HG03354 (cell line): ENCODE measurements around the gene TIMD4.
"Not testable (repeated sequence)": the region's sequence is repeated elsewhere in the genome, so short reads cannot be mapped to it uniquely, and the experiment has no call there.

Experiments used
- ATAC-seq: cut with Tn5 transposase; IDR thresholded peaks from one replicate; pipeline ENCODE4 v1.9.1; 2021; ENCODE audit warnings: mild to moderate bottlenecking; ENCODE audit not compliant: unreplicated experiment, poor library complexity, severe bottlenecking

The TIMD4 gene

DNA sequence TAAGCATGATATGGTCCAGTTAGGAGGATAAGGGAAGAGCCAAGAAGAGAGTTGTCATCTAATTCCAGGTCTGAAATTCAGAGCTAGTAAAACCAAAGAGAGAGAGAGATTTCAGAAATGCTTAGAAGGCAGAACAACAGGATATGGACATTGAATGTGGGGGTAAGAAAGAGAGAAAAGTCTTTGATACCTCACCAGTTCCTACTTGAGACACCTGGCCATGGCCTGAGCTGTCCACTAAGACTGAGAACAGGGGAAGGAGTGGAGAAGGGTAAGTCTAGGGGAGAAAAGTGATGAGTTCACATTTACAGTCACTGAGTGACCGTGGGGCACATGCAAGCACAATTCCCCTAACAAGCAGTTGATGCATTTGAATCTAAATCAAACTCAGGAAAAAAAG lies 35.5 kb downstream of the TIMD4 start:
- ATAC-seq, result no peak

DNA sequence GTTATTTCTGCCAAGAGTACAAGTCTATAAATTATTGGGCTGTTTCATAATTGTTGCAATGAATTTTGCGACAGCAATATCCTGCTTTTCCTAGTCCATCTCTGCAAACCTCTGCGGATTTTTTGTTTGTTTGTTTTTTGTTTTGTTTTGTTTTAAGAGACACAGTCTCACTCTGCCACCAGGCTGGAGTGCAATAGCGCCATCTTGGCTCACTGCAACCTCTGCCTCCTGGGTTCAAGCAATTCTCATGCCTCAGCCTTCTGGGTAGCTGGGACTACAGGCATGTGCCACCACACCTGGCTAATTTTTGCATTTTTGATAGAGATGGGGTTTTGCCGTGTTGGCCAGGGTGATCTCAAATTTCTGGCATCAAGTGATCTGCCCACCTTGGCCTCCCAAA lies 37.3 kb downstream of the TIMD4 start:
- not testable (repeated sequence) for ATAC-seq

DNA sequence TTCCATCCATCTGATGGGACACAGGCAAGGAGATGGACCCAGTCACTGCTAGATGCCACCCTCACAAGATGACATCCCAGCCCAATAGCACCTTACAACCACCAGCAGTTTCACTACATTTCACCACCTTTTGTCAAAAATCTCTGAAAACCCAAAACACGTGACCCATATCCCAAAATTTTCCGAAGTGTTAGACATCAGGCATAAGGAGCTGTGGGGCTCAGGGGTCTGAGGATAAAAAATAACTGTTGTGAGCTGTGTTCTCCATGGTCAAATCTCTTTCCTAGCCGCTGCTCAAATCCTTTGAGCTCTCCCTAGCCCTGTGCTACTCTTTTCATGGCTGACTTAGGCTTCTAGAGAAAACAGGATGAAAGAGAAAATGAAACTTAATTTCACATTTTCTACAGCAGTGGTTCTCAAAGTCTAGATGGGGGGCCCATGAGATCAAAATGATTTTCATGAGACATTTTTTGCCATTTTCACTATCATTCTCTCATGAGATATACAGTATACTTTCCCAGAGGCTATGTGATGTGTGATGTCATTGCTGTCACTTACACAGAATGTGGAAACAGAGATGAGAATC lies 40.7 kb downstream of the TIMD4 start:
- peak; percentile 57 for ATAC-seq

DNA sequence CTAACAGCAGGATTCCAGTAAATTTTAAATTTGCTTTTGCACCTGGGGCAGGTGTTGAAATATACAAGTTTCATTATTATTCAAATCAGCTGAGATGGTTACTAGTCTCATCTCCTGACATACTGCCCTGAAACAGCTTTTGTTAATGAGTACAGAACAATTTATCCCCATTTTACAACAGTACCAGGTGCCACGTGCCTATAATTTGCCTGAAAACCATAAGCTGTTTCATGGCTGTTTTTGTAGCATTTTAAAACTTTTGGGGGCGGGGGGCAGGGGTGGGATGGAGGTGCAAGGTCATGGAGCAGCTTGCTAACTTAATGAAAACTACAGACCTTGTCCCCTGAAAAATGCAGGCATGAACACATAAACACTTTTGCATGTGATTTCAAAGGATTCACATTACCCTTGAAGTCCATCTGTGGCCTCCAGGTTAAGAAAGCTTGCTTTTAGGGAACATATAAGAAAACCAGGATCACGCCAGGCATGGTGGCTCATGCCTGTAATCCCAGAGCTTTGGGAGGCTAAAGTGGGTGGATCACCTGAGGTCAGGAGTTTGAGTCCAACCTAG lies 42.1 kb downstream of the TIMD4 start:
- peak; percentile 72 for ATAC-seq

DNA sequence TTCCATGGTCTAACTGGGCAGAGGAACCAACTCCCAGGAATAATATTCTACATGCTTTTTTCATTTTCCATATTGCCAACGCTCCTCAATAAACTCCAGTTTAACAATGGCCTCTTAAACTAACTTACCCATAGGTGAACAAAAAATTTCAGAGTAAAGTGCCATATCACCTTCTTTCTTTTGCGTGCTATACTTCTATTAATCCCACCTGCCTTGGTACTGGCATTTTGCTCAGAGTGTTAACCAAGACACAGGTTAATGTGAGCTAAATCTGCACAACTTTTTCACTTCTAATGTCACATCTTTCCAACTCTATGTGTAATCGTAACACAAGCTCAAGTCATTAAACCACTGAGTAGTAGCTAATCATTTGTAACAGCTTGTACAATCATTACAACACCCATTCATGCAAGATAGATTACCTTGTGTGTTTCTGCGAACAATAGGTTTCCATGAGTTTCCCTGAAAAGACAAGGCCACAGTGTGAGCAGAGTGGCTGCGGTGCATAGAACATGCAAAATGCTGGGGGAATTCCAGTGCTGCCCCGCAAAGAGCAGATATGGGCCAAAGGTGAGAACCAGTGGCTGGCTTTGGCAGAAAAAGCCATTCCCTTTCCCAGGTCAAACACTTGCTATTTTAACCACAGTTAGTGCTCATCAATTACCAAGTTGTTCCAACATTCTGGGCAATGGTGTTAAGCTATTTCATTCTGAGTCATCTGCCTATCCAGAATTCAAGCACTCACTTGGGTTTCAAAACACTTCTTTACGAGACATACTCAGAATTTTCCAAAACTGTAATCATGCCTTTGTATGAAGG lies 42.8 kb downstream of the TIMD4 start:
- peak; percentile 67 for ATAC-seq

DNA sequence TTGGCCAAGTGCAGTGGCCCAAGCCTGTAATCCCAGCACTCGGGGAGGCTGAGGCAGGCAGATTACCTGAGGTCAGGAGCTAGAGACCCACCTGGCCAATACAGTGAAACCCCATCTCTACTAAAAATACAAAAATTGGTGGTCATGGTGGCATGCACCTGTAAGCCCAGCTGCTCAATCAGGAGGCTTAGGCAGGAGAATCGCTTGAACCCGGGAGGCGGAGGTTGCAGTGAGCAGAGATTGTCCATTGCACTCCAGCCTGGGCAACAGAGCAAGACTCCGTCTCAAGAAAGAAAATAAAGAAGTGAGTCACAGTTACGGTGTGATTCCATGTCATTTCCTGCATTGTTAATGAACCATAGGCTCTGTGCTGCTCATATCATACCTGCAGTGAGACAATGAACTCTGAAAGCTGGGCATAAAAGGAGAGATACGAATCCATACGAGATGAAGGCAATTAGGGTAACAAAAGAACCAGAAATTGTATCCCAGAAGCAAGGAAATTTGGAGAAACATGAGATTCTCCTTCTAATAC lies 44.6 kb downstream of the TIMD4 start:
- no peak for ATAC-seq

DNA sequence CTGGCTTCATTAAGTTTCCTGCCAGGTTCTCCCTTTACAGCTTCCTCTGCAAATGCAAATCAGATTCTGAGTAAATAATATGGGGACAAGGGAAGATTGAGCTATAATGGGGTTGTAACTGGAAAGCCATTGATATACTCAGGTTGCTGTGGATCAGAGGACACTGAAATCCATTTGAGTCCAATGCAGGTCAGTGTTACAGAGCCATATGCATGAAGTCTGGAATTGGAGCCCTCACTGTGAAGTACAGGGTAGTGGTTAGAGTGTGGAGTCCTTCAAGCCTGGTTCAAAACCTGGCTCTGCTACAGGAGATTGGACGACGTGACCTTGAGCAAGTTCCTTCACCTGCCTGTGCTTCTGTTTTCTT lies 48.7 kb downstream of the TIMD4 start:
- no peak for ATAC-seq

DNA sequence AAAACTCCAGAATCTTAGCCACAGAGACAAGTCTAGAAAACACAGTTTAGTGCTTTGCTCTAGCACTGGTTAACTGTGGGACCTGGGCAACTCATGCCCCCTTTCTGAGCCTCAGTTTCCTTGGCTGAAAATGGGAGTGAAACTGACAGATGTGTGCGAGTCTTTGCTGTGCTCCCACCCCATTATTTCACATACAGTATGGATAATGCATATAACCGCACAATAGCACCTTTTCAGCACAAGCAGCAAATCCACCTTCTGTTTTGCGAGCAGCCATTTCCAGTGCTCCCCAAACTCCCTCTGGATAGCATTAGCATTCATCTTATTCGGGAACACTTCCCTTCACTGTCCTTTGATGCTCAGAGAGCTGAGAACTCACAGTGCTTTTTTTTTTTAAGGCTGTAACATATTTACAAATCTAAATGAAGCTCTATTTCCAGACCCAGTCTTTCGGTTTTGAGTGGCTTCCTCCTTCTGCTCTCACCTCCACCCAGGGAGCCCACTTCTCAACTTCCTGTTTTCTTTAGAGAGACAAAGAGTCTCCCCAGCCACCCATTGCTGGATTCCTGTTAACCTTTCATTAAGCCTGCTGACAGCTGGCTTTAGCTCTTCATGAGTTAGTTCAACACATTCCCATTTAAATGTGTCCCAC lies 49.2 kb downstream of the TIMD4 start:
- ATAC-seq, result peak; percentile 94

DNA sequence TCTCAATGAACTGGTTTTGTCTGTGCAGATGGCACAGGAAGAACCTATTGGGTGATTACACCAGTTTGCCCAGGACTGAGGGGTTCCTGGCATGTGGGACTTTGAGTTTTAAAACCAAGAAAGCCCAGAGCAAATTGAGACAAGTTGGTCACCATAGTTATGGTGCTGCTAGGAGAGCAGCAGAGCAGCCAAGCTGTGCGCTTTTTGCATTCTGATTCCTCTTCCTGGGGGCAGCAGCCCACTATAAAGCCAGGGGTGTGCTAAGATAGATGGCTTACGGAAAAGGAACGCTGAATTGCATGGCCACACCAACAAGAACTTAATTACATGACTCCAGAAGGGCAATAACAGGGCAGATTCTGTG lies 49.7 kb downstream of the TIMD4 start:
- ATAC-seq, result peak; percentile 2

DNA sequence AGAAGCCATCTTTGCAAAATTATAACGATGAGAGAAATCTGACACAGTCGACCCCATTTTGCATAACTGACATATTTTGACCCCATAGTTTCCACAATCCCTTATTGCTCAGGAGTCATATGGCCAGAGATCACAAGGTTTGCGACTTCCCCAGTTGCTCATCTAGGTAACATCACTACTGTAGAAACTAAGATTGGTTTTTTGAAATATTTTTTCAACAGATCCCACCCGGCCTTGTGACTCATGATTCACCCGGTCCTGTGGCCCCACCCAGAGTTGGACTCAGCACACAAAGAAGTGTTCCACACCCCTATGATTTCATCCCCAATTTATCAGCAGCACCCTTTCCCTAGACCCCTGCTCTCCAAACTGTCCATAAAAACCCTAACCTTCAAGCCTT lies 50.2 kb downstream of the TIMD4 start:
- ATAC-seq, result no peak

DNA sequence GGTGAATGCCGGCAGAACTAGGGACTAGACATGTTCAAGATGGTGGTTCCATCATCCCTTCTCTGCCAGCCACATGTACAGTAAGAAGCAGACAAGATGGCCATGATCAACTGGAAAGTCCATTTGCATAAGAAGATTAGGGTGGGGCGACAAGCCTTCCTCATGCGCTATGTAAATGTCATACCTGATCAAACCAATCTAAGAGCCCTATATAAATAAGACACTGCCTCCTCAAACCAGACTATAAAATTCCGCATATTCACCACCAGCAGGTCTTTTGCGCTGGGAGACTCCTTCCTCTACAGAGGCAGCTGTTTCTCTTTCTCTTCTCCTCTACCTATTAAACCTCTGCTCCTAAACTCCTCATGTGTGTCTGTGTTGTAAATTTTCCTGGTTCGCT lies 53.8 kb downstream of the TIMD4 start:
- ATAC-seq, result no peak

DNA sequence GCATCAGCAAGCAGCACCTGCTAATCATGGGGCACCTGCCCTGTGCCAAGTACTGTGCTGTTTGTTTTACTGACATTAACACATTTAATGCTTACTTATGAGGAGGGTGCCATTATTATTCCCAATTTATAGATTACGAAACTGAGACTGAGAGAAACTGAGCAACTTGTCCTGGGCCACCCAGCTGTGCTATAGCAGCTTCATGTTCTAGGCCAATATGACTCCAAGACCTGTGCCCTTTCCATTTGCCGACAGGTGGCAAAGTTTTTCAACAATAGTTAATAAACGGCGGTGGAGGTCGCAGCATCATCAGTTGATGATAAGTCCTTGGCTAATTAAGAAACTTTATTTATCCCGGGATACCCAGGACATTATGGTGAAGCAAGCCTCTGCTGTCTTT lies 55.4 kb downstream of the TIMD4 start:
- ATAC-seq, result no peak

DNA sequence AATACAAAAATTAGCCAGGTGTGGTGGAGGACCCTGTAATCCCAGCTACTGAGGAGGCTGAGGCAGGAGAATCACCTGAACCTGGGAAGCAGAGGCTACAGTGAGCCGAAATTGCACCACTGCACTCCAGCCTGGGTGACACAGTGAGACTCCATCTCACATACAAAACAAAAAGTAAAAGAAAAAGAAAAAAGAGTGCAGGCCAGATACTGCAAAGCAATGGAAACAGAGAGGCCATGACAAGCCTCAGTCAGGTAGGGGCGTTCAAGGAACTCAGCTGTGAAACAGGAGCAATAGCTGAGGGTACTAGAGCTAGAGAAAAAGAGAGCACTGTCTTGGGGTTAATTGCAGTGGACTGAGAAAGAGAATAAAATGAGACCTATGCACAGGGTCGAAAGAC lies 56.2 kb downstream of the TIMD4 start:
- no peak for ATAC-seq

DNA sequence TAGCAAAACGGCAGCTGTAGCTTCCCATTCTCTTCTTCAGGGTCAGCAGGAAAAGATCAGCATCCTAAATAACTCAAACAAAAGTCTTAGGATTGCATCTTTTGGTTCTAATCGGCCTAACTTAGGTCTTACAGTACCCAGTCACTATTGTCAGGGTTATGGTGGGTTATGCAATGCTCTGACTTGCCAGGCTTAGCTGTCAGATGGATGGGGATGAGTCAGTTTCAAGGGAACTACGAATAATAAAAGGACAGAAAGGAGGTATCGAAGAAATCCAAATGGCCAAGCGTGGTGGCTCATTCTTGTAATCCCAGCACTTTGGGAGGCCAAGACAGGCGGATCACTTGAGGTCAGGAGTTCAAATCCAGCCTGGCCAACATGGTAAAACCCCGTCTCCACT lies 66.5 kb downstream of the TIMD4 start:
- no peak for ATAC-seq

DNA sequence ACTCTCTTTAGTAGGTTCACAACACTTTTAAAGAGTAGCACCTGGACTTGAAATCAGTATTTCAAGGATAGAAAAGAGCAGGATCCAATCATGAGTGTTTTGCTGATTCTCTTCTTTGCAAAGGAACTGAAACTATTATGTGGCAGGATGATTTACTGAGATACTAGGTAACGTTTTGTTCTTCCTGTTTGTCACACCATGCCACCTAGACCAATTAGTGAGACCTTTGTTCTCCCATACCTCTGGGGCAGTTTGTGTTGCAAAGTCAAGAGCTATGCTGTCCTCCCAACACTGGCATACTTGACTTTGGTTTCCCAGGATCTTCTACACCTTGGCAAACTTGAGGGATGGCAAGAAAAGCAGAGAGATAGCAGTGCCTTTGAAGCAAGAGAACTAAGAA lies 69.5 kb downstream of the TIMD4 start:
- peak; percentile 81 for ATAC-seq

DNA sequence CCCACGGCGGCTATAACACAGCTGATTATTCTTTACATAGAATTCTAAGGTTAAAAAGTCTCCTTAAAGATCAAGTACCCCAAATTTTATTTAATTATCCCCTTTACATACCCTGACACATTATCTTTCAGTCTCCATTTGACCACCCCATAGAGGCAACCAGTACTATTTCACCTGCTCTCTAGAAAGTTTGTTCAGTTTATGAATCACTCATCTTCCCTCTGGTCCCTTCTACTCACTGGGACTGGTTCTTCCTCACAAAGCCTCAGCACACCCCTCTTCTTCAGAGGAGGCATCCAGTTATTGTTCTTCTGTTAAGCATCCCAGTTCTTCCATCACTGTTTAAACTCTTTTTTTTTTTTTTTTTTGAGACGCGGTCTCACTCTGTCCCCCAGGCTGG lies 70.2 kb downstream of the TIMD4 start:
- no peak for ATAC-seq

DNA sequence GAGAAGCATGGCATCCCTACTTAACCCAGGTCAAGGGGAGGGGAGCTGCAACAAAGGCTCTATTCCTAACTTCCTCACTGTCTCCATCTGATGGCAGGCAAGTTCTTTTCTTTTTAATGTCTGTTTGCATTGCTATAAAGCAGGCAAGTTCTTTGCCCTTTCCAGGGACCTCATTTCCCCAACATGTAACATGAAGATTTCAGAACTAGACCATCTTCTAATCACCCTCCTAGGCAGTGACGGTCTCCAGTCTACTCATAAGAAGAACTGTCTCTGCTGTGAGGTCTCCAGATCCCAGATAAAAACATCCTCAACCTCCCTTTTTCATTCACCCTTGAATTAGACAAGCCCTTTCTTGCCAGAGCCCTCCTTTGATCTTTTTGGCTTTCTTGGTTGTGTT lies 70.8 kb downstream of the TIMD4 start:
- no peak for ATAC-seq

DNA sequence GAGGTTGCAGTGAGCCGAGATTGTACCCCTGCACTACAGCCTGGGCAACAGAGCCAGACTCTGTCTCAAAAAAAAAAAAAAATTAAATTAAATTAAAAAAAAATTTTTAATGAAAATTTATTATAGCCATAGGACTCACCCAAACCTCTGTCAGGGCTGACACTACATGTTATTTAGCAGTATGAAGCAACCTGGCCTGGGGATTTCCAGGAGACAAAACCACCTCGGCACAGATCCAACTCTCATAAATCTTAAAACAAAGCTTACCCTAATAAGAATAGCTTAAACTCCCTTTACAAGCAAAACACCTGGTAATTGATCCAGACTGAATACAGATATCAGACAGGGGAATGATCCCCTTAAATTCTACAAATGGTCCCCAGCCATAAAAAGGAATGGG lies 74.5 kb downstream of the TIMD4 start:
- ATAC-seq, result no peak

DNA sequence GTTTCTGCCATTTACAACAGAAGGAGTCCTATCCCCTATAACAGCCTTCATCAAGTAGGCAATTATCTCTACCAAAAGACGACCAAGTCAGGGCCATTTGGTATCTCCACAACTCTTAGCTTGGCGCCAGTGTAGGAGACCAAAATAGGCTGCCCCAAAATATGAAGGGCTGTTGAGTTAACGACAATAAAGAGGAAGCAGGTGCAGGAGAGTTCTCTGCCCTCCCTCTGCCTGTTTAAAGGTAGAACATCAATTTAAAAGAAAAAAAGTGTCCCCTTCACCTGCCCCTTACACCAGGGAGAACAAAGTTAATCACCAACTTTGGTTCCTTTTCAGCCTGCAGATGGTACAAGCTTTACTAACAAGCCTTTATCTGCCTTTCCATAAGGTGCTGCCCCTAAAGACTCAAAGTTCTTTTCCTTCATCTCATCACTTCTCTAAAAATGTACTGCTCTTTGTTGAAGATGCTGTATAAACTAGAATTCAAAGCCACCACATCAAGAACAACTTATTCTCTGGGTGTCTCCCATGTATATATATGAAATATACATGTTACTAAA lies 79.6 kb downstream of the TIMD4 start:
- peak; percentile 35 for ATAC-seq

DNA sequence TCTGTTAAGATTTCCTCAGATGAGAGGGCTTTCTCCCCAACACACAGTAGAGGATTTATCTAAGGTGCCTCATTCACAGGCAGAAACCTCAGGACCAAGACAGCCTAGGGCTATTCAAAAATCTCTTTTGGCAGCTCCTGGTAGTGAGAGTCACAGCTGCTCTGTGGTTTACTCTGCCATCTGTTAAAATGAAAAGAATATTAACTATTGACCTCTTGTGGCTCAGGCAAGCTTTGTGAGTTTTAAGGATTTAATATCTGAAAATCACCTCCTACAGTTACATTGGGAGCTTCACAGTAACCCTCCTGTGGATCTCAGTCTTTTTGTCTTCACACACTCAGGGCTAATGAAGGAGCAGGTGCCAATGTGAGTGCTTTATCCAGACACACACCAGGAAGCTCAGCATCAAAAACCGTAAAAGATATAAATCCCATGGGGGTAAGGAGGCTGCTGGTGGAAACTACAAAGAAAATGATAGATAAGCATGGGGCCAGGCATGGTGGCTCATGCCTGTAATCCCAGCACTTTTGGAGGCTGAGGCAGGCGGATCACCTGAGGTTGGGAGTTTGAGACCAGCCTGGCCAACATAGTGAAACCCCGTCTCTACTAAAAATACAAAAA lies 83.3 kb downstream of the TIMD4 start:
- peak; percentile 96 for ATAC-seq
